WI38 (cell line): ENCODE data around the gene INHBE.
"Not testable (repeated sequence)": the region's sequence is repeated elsewhere in the genome, so short reads cannot be mapped to it uniquely, and the experiment has no call there.

Experiments
- H3K4me3 ChIP-seq: 2 replicates; pipeline ENCODE4 v1.5.1; 2011; ENCODE audit warnings: low read depth, mild to moderate bottlenecking, control low read depth, low read length
- TF ChIP-seq, protein P1 (sequence below): IDR thresholded peaks from 2 replicates; pipeline ENCODE4 v1.5.1; 2012; ENCODE audit warnings: low read depth, mild to moderate bottlenecking, control low read depth, low read length

The INHBE gene

DNA sequence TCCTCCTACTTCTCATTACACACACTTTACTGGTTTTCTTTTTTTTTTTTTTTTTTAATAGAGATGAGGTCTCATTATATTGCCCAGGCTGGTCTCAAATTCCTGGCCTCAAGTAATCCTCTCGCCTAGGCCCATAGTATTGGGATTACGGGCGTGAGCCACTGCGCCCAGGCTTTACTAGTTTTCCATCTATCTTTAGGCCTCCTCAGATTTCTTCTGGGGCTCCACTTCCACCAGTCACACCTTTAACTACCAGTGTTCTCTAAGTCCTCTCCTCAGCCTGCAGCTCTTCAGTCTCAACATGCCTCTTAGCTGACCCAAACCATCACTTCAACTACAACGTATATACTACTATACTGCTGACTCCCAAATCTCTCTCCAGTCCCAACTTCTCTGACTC, 34.6 kb upstream of the INHBE start:
- H3K4me3 ChIP-seq, result no peak overlapping the region
- TF ChIP-seq, protein P1, sequence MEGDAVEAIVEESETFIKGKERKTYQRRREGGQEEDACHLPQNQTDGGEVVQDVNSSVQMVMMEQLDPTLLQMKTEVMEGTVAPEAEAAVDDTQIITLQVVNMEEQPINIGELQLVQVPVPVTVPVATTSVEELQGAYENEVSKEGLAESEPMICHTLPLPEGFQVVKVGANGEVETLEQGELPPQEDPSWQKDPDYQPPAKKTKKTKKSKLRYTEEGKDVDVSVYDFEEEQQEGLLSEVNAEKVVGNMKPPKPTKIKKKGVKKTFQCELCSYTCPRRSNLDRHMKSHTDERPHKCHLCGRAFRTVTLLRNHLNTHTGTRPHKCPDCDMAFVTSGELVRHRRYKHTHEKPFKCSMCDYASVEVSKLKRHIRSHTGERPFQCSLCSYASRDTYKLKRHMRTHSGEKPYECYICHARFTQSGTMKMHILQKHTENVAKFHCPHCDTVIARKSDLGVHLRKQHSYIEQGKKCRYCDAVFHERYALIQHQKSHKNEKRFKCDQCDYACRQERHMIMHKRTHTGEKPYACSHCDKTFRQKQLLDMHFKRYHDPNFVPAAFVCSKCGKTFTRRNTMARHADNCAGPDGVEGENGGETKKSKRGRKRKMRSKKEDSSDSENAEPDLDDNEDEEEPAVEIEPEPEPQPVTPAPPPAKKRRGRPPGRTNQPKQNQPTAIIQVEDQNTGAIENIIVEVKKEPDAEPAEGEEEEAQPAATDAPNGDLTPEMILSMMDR, result no peak

GRCh38 chr12:57426948-57427347, 28.2 kb upstream of the INHBE start:
- not testable (repeated sequence) for H3K4me3 ChIP-seq

DNA sequence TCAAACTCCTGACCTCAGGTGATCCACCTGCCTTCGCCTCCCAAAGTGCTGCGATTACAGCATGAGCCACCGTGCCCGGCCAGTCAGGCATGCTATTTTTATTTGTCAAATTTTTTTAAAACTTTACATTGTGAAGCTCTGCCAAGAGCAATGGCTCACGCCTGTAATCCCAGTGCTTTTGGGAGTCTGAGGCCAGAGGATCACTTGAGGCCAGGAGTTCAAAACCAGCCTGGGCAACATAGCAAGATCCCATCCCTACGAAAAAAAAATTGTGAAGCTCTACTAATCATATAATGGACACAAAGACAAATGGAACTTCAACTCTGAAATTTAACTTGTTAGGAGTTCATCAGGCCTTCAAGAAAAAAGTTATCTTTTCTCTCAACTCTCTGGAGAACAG, 26.1 kb upstream of the INHBE start:
- H3K4me3 ChIP-seq, result 0 out of 2 replicates have a peak overlapping the region, but pooled peaks have one; percentile 57
- TF ChIP-seq, protein P1, result no peak

DNA sequence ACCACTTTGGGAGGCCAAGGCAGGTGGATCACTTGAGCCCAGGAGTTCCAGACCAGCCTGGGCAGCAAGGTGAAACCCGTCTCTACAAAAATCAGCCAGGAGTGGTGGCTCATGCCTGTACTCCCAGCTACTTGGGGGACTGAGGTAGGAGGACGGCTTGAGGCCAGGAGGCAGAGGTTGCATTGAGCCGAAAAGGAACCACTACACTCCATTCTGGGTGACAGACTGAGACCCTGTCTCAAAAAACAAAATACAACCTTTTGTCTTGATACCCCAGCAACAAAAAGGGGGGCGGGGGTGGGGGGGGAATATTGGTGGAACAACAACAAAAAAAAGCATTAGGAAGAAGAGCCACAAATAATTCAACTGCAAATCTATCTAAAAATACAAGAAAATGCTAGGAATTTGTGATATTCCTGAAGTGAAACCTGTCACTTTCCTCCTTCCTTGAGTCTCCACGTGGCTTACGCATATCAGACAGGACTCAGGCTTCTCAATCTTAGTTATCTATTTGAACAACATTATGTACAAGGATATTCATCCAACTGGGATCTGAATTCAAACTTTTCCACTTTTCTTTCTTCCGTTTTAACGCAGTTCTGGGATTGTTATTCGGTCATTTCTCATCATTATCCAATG, 25.5 kb upstream of the INHBE start:
- peak overlapping the region; percentile 57 for H3K4me3 ChIP-seq

GRCh38 chr12:57430112-57430930, 24.8 kb upstream of the INHBE start:
- peak overlapping the region; percentile 57 for H3K4me3 ChIP-seq
- TF ChIP-seq, protein P1, result no peak

More for the DNA sequence above, 25.5 kb upstream of the INHBE start:
- TF ChIP-seq, protein P1, result no peak

GRCh38 chr12:57430931-57431566, 24.1 kb upstream of the INHBE start, which contains the start of gene R3HDM2:
R3HDM2 (minus strand) TSS chr12:57431043; CDS start chr12:57310428, 120,615 bp downstream.
- TF ChIP-seq, protein P1, result no peak
- peak within 1 kb of the TSS; percentile 57 for H3K4me3 ChIP-seq

- TF ChIP-seq, protein P1, result no peak
- peak overlapping the region; percentile 57 for H3K4me3 ChIP-seq
Measured at GRCh38 chr12:57431654-57432188, 23.4 kb upstream of the INHBE start.
